HG02943 (cell line): ENCODE data around the gene HNMT.

ENCODE experiments used
- ATAC-seq: cut with Tn5 transposase; IDR thresholded peaks from one replicate; pipeline ENCODE4 v1.9.1; 2021; ENCODE audit warnings: mild to moderate bottlenecking, low read depth, moderate library complexity; ENCODE audit not compliant: unreplicated experiment

HNMT gene

DNA sequence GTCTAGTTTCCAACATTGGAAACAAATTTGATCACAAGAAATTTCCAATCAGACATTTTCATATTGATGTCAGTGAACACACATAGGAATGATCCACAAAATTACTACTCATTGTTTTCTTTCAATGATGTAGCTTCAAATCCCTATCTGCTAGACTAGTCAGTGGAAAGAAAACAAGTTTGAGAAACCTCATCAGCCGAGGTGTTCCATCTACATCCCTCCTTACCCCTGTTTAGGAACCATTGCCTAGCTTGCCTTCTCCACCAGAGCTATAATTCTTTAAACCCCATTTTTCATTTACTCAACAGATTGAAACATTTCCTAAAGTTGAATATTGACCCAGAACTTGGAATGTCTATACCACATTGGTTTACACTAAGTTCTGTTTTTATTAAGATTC is 45.3 kb downstream of the HNMT start:
- ATAC-seq: no peak

DNA sequence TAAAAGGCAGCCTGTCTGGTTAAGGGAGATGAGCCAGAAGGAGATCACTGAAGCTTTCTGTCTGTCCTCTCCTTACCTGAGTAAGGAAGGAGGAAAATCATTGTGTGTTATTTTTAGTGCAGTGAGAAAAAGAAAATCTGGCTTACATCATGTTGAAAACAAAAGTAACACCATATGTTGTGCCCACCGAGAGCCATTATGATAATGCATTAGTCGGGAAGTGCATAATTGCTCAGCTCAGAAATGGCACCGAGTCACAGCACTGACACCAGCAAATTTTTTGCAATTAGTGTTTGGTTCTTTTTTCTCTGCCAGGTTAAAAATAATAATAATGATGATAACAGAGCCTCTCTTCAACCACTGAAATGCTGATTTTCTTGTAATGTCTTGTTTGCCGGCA is 46.6 kb downstream of the HNMT start:
- no peak for ATAC-seq

DNA sequence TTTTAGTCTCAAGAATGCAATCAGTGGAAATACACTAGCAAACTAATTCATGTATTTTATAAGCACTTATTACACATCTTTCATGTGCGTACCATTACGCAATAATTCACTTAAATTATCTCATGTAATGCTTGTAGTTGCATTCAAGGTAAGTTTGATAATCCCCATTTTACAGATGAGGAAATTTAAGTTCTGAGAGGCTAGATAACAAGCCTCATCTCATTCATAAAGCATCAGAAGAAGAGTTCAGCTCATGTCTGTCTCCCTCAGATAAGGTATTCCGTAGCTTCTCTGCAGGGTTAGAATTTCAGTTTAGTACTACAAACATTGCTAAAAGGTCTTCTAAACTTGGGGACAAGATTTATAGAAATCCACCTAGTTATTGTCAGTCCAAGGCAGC is 47.8 kb downstream of the HNMT start:
- ATAC-seq: no peak

DNA sequence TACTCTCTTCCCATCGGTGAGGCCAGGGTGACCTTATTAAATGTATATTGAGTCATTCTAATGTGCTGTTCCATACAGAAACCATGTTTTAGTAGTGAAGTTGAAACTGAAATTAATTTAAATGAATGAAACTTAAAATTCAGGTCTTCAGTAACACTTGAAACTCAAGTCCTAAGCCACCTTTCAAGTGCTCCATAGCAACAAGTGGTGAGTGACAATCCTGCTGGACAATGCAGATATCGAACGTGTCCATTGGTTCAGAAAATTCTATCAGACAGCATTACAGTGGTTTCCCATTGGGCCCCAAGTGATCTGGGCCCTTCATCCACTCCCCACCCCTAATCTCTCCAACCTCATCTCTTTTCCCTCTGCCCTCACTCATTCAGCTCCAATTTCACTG is 48.7 kb downstream of the HNMT start:
- no peak for ATAC-seq

DNA sequence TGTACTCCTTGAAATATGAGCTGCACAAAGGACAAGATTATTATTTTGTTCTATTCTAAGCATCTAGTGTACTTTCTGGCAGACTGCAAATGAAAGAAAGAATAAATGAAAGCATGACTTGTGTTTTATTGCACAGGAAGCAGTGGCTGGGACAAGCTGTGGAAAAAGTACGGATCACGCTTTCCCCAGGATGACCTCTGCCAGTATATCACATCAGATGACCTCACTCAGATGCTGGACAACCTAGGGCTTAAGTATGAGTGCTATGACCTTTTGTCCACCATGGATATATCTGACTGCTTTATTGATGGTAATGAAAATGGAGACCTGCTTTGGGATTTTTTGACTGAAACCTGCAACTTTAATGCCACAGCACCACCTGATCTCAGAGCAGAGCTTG is 49.4 kb downstream of the HNMT start:
- ATAC-seq: no peak

DNA sequence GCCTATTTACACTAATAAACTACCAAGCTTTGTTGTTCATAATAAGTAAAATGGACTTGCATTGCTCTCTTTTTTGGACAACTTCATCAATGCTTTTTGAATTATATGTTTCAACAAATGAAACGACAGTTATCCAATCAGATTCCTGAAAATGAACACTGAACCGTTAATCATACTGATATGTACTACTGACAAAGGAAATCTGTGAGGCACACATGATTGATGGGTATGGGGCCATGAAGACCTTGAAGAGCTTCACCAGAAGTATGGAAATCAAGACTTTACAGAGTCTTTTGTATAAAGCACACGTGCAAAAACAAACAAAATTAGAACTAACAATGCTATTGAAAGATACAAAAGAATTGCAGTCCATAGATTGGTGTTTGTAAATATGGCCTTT is 51.2 kb downstream of the HNMT start:
- ATAC-seq: no peak

DNA sequence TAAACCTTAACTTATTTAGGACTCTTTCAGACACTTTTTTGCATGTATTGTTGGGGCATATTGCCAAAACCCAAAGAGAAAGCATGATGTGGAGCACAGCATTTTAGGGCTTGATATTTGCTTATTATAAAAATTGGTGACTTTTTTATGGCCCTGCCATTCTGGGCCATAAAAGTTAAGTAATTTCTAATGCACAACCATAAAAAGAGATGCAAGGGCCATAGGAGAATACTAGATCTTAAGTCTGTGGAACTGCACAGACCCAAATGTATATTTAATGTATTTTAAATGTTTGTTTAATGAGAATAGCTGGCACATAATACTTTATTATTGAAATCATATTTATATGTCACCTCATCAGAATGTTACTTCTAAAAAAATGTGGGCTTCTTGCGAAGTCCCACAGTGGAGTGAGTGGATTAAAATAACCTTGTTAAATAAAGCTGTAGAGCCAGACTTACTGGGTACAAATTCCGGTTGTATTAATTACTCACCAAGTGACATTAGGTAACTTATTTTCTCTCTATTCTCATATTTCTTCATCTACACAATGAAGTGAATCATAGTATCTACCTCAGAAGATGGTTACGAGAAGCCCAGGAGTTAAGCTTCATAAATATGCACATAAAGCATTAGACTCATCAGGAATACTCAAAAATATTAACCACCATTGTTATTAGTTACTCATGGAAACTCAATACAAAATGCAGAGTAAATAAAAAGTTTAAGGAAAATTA is 52.2 kb downstream of the HNMT start:
- no peak for ATAC-seq

DNA sequence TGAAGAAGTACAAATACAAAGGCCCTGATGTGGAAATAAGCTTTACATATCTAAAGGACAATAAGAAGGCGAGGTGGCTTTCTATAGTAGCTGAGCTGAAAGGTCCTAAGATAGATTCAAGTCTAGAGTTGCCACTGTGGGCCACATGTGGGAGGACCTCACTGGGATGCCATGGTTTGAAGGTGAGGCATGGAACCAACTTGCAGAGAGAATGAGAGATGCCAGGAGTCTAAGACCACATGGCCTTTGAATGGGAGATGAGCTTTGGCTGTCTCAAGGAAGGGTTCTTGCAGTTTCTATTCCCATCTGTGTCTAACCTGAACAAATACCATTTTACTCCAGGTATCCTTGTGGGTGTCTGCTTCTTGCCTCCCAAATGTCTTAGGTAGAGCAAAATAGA is 53.6 kb downstream of the HNMT start:
- ATAC-seq: no peak

DNA sequence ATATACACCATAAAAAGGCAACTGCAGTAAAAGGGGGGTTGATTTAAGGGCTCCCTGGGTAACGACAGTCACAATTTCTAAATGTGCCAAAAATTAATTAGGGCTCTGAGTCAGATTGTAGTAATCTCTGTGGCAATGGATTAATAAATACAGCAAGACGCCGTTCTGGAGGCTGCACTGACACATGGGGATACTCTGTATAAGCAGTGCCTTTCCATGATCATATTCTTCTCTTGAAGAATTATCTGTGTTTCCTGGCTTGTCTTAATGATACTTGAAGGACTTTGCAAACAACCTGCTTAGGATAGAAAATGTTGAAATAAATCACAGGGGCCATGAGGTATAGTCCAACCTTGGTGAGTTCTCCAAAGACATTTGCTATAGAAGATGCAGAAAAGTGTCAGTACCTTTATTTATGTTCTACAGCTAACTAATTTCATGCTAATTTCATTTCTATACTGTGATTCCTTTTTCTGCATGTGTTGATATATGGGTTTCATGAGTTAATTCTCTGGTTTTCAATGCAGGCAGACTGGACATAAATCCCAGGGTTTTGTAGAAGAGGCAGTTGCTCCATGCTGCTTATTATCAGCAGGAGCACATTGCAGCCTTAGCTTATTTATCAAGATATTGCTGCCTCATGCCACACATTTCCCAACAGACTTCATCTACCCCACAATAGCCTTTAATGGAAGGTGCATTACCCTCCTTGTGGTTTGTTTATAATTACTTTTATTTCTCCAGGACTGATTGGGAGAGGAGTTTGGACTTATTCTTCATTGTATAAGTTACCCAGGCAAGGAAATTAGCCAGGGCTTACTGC is 54.8 kb downstream of the HNMT start:
- no peak for ATAC-seq

DNA sequence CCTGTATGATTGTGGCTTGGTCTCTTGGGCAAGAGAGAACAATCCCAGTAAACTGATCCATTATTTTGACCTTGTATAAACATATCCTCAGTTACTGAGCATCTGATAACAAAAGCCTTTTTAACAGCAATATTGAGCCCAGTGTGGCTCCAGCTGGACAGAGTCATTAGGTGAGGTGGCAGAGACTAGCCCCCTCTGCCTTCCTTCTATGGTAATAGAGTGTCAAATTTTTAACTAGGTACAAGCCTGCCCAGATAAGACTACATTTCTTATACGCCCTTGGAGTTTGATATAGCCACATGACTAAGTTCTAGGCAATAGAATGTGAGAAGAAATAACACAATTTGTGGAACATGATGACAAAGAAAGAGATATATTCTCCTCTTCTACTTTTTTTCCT is 56.2 kb downstream of the HNMT start:
- ATAC-seq: no peak

DNA sequence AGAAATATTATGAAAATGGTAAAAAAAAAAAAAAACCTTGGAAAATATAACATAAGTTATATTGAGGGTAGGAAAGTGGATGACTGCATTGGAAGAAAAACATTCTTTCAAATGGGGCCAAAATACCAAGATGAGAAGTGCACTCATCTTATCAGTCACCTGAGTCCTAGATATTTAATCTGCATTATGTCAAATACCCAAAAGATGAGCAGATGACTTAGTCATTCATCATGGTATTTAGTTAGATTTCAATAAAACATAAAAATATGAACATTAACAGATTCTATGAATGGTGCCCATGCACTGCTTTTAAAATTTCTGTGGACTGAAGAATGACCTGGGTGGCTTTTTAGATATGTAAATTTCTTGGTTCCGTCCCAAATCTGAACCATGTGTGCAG is 56.9 kb downstream of the HNMT start:
- ATAC-seq: no peak

DNA sequence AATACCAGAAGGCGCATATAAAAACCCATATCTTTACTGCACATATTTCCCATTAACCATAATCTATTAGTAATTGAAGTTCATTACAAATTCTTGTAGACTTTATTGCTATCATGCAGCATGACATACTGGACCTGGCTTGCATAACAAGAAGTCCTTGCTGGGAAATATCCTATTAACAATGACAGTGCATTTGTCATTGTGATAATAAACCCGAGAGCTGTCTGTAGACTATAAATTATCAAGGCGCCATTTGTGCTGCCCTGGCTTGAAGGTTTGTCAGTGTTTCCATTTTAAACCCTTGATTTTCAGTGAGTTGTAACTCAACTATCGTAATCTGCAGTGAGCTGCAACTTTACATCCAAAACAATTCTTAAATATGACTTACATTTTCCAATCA is 59.0 kb downstream of the HNMT start:
- ATAC-seq: no peak

DNA sequence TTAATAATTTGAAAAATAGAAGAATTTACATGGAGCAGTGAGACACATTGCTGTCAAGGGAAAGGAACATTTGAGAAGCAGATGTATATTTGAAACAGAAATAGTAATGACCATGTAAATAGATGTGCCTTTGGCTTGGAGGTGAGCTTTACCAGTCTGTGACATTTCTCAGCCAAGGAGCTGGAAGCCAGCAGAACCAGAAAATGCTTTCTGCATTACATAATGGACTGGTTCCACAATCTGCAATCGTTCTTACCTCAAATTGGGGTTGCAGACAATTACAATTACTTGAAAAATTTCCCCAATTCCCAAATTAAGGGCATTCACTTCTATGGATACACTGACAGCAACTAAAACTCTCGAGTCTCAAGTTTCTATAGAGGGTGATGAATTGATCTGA is 59.7 kb downstream of the HNMT start:
- no peak for ATAC-seq

DNA sequence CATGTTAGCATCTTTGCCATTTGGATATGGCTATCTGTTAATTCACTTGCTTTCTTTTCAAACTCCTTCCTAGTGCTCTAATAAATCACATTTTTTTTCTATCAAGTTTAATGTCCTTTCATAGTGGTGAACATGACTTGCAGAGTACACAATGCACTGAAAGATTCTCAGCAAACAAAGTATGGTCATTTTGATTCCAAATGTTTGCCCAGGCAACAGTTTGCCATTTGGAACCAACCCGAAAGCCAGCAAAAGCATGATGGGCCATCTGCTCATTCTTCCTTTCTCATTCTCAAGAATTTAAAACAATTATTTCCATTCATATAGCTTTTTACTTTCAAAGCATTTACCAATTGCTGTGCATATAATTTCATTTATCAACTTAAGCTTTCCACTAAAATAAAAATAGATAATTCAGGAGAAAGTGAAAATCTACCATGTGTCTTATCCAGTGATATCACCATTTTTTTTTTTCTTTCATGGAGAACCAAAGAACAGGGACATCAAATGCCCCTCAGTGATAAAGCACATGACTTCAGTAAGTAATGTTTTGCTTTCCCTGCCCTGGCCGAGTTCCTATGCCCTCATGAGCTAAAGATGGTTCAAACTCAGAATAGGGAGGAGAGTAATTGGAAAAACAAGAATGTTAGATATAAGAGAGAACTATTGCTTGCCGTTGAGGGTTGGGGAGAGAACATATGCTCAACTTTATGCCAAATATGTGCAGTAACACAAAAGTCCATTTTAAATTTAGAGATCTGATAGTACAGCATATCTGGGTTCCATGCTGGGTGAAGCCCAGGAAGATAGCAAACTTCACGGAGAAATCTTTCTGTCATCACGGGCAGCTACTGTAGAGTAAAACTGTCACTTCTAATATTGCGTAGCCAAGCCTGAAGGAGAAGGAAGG is 62.1 kb downstream of the HNMT start:
- no peak for ATAC-seq

DNA sequence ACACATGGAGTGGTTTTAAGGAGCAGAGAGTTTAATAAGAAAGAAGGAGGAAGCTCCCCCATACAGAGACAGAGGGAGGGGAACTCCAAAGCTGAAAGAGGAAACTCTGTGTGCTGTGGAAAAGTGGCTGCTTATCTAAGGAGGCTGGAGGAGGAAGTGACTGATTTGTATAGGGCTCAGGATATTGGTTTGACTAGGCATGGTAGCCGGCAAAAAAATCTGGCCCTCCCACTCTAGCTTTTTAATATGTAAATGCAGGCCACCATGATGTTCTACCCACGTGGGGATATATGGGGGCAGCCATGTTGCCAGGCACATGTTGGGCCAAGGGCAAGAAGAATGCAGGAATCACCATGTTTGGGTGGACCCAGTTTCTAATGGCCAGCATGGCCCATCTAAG is 64.3 kb downstream of the HNMT start:
- no peak for ATAC-seq

DNA sequence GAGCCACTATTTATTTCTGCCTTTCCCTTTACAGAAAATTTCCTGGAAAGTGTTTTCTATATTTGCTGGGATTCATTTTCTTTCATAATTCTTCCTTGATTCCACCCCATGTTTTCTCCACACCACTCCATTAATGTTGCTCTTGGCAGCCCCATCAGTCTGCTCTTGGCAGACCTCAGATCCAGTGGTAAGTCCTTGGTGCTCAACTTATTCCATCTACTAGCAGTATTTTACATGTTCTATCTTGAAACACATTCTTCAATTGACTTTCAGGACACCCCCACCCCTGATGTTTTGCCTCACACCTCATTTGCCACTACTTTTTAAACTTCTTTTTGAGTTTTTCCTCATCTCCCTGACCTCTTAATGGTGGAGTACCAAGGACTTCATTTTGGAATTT is 65.0 kb downstream of the HNMT start:
- no peak for ATAC-seq

DNA sequence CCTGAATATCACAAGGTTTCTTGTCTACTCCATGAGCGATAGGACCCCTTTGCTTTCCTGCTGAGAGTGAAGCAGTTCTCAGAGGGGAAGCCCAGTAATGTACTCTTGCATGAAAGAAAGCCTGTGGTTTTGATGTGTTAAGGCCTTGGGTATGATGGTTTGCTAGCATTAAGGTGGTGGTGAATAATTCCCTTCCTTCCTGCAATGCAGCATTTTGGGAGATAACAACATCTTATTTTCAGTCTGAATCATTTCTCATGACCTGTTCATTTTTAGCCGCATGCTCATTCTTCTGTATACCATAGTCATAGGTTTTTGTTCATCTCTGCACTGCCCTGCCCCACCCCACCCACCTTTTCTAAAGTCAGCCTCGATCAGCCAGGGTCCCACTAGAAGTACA is 66.2 kb downstream of the HNMT start:
- ATAC-seq: no peak

DNA sequence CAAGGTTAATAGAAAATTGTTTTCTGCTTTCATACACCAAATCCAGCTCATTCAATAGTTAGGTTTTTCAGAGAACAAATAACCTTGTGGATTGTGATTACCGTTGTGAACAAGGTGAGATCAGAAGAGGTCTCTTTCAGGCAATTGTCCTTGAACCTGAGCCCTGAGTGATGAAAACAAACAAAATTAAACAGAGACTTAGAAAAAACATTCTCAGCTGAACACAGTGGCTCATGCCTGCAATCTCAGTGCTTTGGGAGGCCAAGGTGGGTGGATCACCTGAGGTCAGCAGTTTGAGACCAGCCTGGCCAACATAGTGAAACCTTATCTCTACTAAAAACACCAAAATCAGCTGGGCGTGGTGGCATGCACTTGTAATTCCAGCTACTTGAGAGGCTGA is 68.1 kb downstream of the HNMT start:
- ATAC-seq: no peak

DNA sequence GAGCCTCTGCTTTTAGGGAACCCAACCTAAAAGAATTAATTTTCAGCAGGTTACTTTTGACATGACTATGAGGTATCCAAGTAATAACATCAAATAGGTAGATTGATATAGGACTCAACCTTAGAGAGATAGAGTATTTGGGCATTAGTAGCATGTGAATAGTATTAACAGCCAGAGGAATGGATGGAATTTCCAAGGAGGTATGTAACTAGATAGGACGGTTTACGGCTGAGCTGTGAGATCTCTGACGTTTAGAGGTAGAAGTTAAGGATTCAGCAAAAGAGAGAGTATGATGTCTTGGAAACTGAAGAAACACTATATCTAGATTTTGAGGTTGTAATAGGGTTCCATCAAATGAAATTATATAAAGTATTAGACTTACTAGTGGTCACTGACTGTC is 70.3 kb downstream of the HNMT start:
- ATAC-seq: no peak

DNA sequence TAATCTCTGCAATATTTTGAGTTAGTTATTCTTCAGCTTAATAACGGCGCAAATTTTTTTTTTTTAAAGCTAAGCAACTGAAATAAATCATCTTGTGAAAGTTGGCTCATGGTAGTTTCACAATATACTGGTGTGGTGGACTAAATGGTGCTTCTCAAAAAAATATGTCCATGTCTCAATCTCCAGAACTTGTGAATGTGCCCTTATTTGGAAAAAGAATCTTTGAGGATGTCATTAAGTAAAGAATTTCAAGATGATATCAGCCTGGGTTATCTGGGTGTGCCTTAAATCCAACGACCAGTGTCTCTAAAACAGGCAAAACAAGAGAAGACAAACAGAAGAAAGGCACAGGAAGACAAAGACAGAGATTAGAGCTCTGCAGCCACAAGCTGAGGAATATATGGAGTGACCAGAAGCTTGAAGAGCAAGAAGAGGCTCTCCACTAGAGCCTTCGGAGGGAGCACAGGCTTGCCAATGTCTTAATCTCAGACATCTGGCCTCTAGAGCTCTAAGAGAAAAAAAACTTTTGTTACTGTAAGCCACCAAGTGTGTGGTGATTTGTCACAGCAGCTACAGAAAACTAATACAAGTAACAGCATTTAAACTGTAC is 71.4 kb downstream of the HNMT start:
- ATAC-seq: no peak

DNA sequence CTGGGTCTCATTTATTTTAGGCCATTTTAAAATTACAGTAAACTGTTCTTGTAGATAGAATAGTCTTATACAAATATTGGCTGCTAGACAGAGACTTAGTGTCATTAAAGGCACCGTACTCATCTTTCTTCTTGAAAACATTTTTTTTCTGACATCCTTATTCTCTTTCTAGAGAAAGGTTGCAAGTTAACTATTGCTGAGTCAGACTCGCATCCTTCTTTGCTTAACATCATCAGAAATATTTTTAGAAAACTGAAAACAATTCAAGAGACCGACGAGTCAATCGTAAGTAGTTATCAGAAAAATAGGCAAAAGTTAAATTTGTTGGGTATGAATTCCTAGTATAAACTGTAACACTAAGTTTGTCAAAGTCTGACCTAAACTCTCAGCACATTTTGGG is 72.2 kb downstream of the HNMT start:
- ATAC-seq: no peak
